Measurements from ENCODE around the gene GSTCD.
"Not testable (repeated sequence)": the region's sequence is repeated elsewhere in the genome, so short reads cannot be mapped to it uniquely, and the experiment has no call there.

Gene GSTCD

GRCh38 chr4:105808030-105808749 is 99.6 kb downstream of the GSTCD start:
- DNase-seq, result no peak

DNA sequence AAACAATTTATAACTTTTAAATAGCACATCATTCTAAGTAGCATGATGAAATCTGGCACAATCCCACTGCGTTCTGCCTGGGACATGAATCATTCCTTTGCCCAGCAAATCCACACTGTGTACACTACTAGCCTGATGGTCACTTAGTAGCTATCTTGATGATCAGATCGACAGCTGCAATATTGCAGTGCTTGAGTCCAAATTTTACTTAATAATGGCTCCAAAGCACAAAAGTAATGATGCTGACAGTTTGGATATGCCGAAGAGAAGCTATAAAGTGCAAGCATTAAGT is 100.1 kb downstream of the GSTCD start:
- no peak for DNase-seq

GRCh38 chr4:105815701-105816100 is 107.1 kb downstream of the GSTCD start:
- DNase-seq, result no peak

DNA sequence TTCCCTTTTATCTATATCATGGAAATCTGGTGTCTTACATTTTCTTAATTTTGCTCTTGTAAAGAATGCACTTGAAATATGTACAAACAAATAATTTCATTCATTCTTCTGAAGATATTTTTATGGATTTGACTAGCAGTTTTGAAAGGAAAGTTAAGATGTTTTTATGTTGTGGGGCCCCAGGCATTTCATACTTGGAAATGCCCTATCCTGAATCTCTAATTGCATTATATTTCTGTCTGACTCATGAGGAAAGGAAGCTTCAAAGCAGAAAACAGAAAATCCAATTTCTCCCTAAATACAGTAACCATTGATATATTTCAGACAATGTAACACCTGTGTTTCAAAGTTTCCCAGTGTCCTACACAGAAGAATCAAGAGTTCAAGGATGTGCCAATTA is 113.5 kb downstream of the GSTCD start:
- no peak for DNase-seq

DNA sequence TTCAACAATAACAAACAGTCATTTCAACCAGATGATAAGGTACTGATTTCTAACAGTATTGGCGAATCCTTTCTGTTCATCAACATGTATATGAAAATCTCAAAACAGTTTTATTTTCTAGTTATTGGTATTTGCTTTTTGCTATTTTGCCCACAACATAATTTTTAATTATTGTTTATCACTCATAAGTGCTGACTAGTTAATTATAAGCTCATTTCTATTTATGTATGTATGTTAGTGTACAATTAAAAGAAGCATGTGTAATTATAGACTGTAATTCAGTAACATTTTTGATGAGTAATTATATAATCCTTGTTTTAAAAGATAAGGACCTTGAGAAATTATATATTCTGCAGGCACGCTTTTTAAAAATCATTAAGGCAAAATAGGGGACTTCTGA is 119.5 kb downstream of the GSTCD start:
- no peak for DNase-seq

DNA sequence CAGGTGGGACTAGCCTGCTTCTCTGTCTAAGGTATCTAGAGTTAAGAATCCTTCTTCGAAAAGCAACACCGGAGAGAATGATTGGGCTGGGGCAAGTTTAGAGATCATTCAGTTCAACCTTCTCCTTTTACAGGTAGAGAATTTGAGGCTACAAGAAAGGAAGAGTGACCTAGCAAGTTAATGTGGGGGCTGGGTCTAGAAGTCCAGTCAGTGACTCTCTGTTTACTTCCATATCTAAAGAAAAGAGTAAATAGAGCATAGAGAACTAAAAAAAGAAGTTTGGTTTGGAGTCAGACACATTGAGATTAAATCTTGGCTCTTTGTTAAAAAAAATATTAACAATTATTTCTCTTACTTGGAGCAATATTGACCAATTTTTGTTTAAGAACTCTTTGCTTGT is 122.6 kb downstream of the GSTCD start:
- DNase-seq, result no peak

GRCh38 chr4:105835177-105835576 is 126.6 kb downstream of the GSTCD start:
- no peak for DNase-seq

DNA sequence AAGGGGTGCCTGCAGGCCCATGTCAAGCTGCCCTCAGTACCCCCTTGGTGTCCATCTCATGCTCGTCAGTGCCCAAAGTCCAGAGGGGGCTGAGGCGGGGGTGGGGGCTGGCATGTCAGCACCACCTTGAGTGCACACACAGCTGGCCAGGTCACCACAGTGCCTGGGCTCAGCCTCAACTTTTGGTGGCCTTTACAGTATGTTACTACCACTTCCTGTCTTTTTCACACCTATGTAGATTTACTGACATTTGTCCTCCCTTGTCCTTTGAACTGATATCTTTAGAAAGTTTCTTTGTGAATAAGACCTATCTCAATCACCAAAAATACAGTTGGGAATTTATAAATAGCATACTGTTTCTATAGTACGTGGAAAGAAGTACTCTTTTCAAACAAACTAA is 128.0 kb downstream of the GSTCD start:
- no peak for DNase-seq

- no peak for DNase-seq
Observed at GRCh38 chr4:105837037-105837436, 128.5 kb downstream of the GSTCD start.

- no peak for DNase-seq
Observed at GRCh38 chr4:105838082-105838481, 129.5 kb downstream of the GSTCD start.

DNA sequence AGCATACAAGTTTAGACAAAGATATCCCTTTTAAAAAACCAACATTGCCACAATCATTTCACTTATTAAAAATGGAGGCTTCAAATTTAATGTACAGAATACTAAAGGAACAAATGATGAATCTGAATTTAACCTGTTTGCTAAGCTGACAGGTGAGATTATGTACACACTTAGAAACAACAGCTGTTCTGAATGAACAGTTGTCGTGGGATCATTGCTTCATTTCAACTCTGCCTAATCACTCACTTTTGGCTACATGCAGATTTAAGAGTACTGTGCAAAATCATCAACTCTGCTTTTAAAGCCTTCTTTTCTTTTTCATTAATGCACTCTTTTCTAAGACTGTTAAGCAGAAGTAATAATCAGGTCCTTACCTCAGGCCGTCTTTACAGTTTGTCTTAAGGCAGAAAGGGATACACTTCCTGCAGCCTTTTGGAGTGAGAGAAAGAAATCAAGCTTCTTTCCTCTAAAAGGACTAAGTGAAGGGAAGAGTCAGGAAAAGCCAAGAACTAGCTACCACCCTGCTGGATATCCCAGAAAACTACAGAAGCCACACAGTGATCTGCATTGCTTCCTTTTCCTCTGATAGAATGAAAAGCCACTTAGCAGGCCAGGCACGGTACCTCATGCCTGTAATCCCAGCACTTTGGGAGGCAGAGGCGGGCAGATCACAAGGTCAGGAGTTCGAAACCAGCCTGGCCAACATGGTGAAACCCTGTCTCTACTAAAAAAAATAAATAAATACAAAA is 132.0 kb downstream of the GSTCD start:
- no peak for DNase-seq

DNA sequence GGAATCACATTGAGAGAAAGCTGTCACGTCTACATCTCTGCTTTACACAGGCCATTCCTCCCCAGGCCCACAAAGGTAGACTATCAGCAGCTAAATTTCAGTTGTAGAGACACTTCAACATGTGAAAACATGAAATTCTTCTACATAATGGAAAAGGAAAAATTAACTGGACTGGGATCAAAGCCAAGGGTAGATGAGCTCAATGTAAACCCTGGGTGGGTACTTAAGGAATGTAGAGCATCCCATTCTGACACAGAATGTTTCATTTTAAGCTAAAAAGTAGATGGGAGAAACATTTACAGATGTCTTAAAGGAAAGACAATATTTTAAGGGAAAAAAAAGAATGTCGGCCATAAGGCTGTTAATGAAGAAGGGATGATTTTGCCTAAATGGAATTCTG is 135.4 kb downstream of the GSTCD start:
- no peak for DNase-seq

GRCh38 chr4:105845559-105845958 is 137.0 kb downstream of the GSTCD start:
- no peak for DNase-seq

- DNase-seq, result not testable (repeated sequence)
Observed at GRCh38 chr4:105848359-105848758, 139.8 kb downstream of the GSTCD start.

DNA sequence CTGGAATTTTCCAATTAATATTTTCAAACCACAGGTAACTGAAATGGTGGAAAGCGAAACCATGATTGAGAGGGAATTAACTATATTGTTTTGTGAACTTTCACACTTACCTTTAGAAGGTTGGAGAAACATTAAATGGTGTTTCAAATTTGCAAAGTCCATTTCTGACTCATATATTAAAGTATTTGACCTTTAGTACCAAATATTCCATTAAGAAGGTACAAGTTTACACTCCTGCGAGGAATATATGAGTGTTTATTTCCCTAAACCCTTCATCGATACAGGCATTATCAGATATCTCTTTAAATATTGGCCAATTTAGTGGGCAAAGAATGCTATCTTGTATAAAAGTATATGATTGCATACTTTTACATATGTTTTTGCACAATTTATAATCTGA is 142.6 kb downstream of the GSTCD start:
- DNase-seq, result no peak

DNA sequence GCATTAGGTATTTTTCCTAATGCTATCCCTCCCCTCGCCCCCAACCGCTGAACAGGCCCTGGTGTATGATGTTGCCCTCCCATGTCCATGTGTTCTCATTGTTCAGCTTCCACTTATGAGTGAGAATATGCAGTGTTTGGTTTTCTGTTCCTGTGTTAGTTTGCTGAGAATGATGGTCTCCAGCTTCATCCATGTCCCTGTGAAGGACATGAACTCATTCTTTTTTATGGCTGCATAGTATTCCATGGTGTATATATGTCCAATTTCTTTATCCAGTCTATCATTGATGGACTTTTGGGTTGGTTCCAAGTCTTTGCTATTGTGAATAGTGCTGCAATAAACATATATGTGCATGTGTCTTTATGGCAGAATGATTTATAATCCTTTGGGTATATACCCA is 143.6 kb downstream of the GSTCD start:
- DNase-seq, result not testable (repeated sequence)

- DNase-seq, result no peak
Observed at GRCh38 chr4:105858466-105859040, 150.0 kb downstream of the GSTCD start.

- DNase-seq, result no peak
Observed at GRCh38 chr4:105859233-105859632, 150.6 kb downstream of the GSTCD start.

DNA sequence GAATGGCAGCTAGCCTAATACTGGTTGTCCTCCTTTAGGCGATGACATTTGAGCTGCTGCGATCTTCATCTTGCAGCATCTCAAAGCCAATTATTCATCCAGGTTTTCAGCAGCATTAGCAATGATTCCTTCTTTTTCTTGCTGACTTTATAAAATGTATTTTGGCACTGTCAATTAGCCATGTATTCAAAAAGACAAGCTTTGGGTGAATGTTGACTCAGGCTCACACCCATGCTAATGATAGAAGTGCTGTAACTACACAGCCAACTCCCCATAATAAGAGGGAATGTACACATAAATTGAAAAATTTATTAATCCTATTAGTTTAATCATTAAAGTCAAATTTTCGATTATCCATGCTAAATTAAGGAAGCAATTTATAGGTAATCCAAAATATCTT is 162.4 kb downstream of the GSTCD start:
- no peak for DNase-seq

DNA sequence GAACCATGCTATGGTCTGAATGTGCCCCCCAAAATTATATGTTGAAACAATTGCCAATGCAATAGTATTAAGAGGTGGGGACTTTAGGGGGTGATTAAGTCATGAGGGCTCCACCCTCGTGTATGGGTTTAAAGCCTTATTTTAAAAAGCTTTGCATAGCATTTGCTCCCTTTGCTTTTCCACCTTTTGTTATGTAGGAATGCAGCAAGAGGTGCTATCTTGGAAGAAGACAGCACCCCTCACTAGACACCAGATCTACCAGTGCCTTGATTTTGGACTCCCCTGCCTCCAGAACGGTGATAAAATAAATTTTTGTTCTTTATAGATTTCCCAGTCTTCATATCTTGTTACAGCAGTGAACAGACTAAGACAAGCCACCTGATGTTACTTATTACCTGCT is 163.4 kb downstream of the GSTCD start:
- DNase-seq, result no peak

- DNase-seq, result no peak
Observed at GRCh38 chr4:105875233-105875632, 166.6 kb downstream of the GSTCD start.

DNA sequence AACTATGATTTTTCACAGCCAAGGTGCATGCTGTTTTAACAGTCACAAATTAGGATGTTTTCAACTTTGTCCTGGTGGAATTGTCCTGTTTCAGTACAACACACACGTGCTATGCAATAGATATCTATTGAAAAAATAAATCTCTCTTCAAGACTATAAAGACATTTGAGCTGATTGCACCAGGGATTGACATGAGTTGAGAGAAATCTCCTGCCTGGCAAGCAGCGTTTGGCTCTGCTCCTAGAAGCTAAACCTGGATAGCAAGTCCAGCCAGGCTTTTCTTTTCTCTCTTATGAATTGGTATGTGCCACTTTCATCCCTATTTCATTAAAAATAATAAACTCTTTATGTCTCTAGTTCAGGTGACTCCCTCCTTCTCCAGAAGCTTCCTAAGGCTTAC is 170.1 kb downstream of the GSTCD start:
- no peak for DNase-seq

GRCh38 chr4:105887508-105887907 is 178.9 kb downstream of the GSTCD start:
- no peak for DNase-seq
